ENCODE results near the gene ABCA13. TPM values are rescaled to one million over a fixed set of nuclear protein-coding genes. Genes with fewer than 3 reads are reported as not detected.
"Not testable (repeated sequence)": the region's sequence is repeated elsewhere in the genome, so short reads cannot be mapped to it uniquely, and the experiment has no call there.

Gene ABCA13
- total RNA-seq, 1 donor from 2014 or later: not detected

DNA sequence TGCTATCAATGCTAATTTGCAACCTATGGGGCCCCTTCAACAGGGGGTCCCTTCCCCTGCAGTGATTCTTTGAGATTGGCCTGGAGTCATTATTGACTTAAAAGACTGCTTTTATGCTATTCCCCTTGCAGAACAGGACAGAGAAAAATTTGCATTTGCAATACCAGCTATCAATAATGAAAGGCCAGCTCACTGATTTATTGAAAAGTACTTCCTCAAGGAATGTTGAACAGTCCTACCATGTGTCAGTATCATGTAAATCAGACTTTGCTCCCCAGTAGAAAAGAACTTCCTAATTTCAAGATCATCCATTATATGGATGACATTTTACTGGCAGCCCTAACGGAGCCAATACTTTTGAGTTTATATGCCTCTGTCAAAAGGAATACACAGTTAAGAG, 29.7 kb upstream of the ABCA13 start:
- Mint-ChIP-seq H3K36me3 (no peaks in the 10 kb centered on the region), H3K9me3 (peaks cover 33% of the 10 kb centered on the region)

DNA sequence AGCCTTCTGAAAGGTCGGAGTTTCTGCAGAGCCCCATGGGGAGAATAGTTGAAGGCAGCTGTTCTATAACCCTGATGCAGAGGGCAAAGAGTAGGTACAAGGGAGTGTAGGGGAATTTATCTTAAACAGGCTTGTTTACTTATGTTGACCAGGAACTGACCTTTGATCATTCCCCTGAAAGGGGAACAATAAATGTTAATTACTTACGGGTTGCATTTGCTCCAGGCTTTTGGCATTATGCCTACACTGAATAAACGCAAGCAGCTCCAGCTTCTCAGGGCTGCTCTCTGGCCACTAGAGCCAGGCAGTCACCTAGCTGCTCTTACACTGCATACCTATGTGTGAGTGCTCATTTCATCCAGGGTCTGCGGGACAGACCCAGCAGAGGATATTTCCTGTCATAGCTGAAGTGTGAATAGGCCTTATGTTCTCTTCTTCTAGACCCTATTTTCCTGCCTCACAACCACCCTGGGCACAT, 26.9 kb upstream of the ABCA13 start:
- no peaks in the 10 kb centered on the region for H3F3A ChIP-seq (ENCODE audit: low read depth)
- no peaks in the 10 kb centered on the region for H4K20me1 ChIP-seq (ENCODE audit: low read depth)
- no peak overlapping the region for H3K4me3 ChIP-seq
- H3K36me3 ChIP-seq: no peaks in the 10 kb centered on the region
- no peak overlapping the region for H2AFZ ChIP-seq (replicated peaks)
- no peak overlapping the region for H3K9ac ChIP-seq
- H3K27me3 ChIP-seq: no peaks in the 10 kb centered on the region
- peaks cover 7% of the 10 kb centered on the region for H3K4me1 ChIP-seq
- H3K36me3 Mint-ChIP-seq: no peaks in the 10 kb centered on the region
- no peaks in the 10 kb centered on the region for H3K27me3 Mint-ChIP-seq (ENCODE audit: insufficient read depth, low read depth)
- no peak overlapping the region for H3K4me3 Mint-ChIP-seq
- H3K4me1 Mint-ChIP-seq: peaks cover 25% of the 10 kb centered on the region
- H3K9me3 Mint-ChIP-seq: peaks cover 28% of the 10 kb centered on the region
- H3K9me3 ChIP-seq (ENCODE audit: low read depth): no peaks in the 10 kb centered on the region
- no peak overlapping the region for H3K27ac Mint-ChIP-seq
- no peak overlapping the region for H3K27ac ChIP-seq
- no peak overlapping the region for H3K4me2 ChIP-seq
- H3K79me2 ChIP-seq (ENCODE audit: low read depth): no peaks in the 10 kb centered on the region
- TF ChIP-seq, protein P1, sequence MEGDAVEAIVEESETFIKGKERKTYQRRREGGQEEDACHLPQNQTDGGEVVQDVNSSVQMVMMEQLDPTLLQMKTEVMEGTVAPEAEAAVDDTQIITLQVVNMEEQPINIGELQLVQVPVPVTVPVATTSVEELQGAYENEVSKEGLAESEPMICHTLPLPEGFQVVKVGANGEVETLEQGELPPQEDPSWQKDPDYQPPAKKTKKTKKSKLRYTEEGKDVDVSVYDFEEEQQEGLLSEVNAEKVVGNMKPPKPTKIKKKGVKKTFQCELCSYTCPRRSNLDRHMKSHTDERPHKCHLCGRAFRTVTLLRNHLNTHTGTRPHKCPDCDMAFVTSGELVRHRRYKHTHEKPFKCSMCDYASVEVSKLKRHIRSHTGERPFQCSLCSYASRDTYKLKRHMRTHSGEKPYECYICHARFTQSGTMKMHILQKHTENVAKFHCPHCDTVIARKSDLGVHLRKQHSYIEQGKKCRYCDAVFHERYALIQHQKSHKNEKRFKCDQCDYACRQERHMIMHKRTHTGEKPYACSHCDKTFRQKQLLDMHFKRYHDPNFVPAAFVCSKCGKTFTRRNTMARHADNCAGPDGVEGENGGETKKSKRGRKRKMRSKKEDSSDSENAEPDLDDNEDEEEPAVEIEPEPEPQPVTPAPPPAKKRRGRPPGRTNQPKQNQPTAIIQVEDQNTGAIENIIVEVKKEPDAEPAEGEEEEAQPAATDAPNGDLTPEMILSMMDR (IDR thresholded peaks at IDR 0.05): no peak
- TF ChIP-seq EZH2 (IDR thresholded peaks at IDR 0.05) (no peak), EZH2phosphoT487 (IDR thresholded peaks at IDR 0.05) (no peak)
- no peak for DNase-seq (ENCODE audit: low spot score)

More for the DNA sequence above, 29.7 kb upstream of the ABCA13 start:
- Histone ChIP-seq H3K4me1 (no peaks in the 10 kb centered on the region), H3K4me2 (no peak overlapping the region), H3K36me3 (no peaks in the 10 kb centered on the region), H3K9me3 (ENCODE audit: low read depth) (peaks cover under 1% of the 10 kb centered on the region), H3F3A (ENCODE audit: low read depth) (no peaks in the 10 kb centered on the region), H3K27me3 (no peaks in the 10 kb centered on the region), H4K20me1 (ENCODE audit: low read depth) (no peaks in the 10 kb centered on the region), H2AFZ (replicated peaks) (no peak overlapping the region), H3K79me2 (ENCODE audit: low read depth) (no peaks in the 10 kb centered on the region), H3K9ac (no peak overlapping the region), H3K4me3 (no peak overlapping the region), H3K27ac (no peak overlapping the region)
- H3K27ac Mint-ChIP-seq: no peak overlapping the region
- peaks cover 6% of the 10 kb centered on the region for H3K4me1 Mint-ChIP-seq
- H3K27me3 Mint-ChIP-seq (ENCODE audit: insufficient read depth, low read depth): no peaks in the 10 kb centered on the region
- no peak for DNase-seq (ENCODE audit: low spot score)
- TF ChIP-seq, protein P1 (IDR thresholded peaks at IDR 0.05): no peak
- TF ChIP-seq EZH2 (IDR thresholded peaks at IDR 0.05) (no peak), EZH2phosphoT487 (IDR thresholded peaks at IDR 0.05) (no peak)
- H3K4me3 Mint-ChIP-seq: no peak overlapping the region

DNA sequence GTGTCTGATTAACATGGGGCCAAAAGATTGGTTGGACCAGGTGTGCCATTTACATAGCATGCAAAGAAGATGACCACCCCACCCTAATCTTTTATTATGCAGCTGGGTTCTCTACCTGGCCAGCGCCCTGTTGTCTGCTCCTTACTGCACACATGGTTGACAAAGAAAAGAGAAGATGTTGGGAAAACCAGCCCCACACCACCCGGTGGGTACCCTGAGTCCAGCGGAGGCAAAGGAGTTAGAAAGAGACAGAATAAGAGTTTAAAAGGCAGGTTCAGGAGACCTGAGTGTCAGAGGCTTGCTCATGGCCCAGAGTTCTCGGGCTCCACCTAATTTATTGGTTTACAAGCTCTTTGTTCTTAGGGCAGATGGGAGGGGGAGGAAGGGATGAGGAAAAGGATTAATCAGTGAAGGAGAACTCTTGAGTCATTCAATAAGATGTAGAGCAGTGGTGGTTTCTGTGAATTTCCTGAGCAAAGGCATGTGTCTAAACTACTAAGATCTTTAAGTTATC, 24.1 kb upstream of the ABCA13 start:
- no peak for DNase-seq (ENCODE audit: low spot score)
- H3K9ac ChIP-seq: no peak overlapping the region
- peak overlapping the region; percentile 63 for H2AFZ ChIP-seq (replicated peaks)
- no peak overlapping the region for H3K4me3 ChIP-seq
- no peaks in the 10 kb centered on the region for H3K36me3 Mint-ChIP-seq
- no peak overlapping the region for H3K4me2 ChIP-seq
- no peaks in the 10 kb centered on the region for H3F3A ChIP-seq (ENCODE audit: low read depth)
- H3K27me3 Mint-ChIP-seq (ENCODE audit: insufficient read depth, low read depth): no peaks in the 10 kb centered on the region
- TF ChIP-seq EZH2 (IDR thresholded peaks at IDR 0.05): no peak
- TF ChIP-seq, protein P1 (IDR thresholded peaks at IDR 0.05): no peak
- TF ChIP-seq EZH2phosphoT487 (IDR thresholded peaks at IDR 0.05): no peak
- no peaks in the 10 kb centered on the region for H3K36me3 ChIP-seq
- peaks cover 20% of the 10 kb centered on the region for H3K9me3 Mint-ChIP-seq
- no peaks in the 10 kb centered on the region for H3K27me3 ChIP-seq
- H3K4me3 Mint-ChIP-seq: peak overlapping the region; percentile 2
- H3K4me1 ChIP-seq: peaks cover 7% of the 10 kb centered on the region
- no peaks in the 10 kb centered on the region for H3K79me2 ChIP-seq (ENCODE audit: low read depth)
- H3K4me1 Mint-ChIP-seq: peaks cover 21% of the 10 kb centered on the region
- no peaks in the 10 kb centered on the region for H4K20me1 ChIP-seq (ENCODE audit: low read depth)
- H3K27ac Mint-ChIP-seq: peak overlapping the region; percentile 95
- no peak overlapping the region for H3K27ac ChIP-seq
- H3K9me3 ChIP-seq (ENCODE audit: low read depth): no peaks in the 10 kb centered on the region

DNA sequence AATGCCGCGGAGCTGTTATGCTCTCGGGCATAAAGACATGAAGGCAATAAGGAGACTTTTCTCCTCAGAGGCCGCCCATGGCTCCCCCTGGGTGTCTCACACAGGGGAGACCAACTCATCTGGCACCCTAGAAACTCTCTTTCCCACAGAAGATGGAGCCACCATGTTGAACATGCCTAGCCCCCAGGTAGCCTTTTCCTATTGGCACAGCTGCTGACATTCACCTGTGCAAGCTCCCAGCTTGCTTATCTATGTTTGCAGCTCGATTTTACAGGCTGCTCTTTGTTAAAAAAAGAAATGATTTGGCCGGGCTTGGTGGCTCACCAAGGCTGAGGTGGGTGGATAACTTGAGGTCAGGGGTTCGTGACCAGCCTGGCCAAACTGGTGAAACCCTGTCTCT, 23.6 kb upstream of the ABCA13 start:
- H3K79me2 ChIP-seq (ENCODE audit: low read depth); H3F3A ChIP-seq (ENCODE audit: low read depth); DNase-seq (ENCODE audit: low spot score); H3K36me3 Mint-ChIP-seq; H3K4me3 ChIP-seq; H3K27ac ChIP-seq; H3K4me1 ChIP-seq; H4K20me1 ChIP-seq (ENCODE audit: low read depth); H2AFZ ChIP-seq (replicated peaks); H3K27me3 ChIP-seq; H3K9me3 ChIP-seq (ENCODE audit: low read depth); H3K36me3 ChIP-seq; H3K9ac ChIP-seq; H3K4me2 ChIP-seq; H3K27me3 Mint-ChIP-seq (ENCODE audit: insufficient read depth, low read depth): not testable (repeated sequence)
- Mint-ChIP-seq H3K9me3 (peaks cover 17% of the 10 kb centered on the region), H3K27ac (peak overlapping the region; percentile 95), H3K4me1 (peaks cover 21% of the 10 kb centered on the region), H3K4me3 (peak overlapping the region; percentile 2)

All from neural progenitor cell (in vitro differentiated cells).